ENCODE measurements around the gene HCN3. TPM values are rescaled to one million over a fixed set of nuclear protein-coding genes. Genes with fewer than 3 reads are reported as not detected.

Gene HCN3
- total and polyA plus RNA-seq, 2 of the 13 experiments (the other 11 are each of a cell fraction or from before 2014, with no cell fraction given) = 2.4 to 10.2 TPM

DNA sequence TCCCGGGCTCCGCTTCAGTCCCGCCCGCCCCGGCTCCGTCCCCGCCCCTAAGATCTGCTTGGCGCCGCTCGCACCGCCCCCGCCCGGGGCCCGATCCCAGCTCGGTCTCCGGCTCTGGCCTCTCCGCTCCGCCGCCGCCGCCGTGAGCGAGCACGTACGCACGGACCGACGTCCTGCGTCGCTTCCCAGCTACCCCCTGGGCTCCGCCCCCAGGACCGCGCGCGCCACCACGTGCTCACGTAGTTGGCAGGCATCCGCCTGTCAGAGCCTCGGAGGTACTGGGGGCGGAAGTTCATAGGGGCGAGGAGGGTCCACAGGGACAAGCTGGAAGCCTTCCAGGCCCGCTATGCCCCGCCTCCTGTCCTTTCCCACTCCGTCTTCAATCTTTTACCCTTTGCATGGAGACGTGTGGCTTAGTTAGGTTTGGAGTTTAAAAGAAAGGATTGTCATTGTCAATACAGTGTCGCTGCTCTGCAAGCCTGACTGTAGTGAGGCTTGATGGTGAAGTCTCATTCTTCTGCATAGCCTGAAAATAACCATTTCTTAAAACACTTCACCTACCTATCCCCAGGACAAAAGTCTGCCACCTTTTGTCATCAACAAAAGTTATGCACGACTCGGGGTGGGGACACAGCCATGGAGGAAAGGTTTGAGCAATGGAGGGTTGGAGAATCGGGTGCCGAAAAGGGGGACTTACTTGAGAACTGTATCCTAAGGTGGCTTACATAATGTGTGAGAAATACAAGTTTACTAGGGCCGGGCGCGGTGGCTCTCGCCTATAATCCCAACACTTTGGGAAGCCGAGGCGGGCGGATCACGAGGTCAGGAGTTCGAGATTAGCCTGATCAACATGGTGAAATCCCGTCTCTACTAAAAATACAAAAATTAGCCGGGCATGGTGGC lies 3.7 kb upstream of the HCN3 start, which contains the start of gene CLK2 (continued):
- TF ChIP-seq ZNF383 (CRISPR knock-in tag; IDR thresholded peaks at IDR 0.05; ENCODE audit: borderline replicate concordance) = no peak
- no peak for TF ChIP-seq ZNF20 (CRISPR knock-in tag; IDR thresholded peaks at IDR 0.05)
- peak; percentile 73 for TF ChIP-seq NFYC (CRISPR knock-in tag; IDR thresholded peaks at IDR 0.05)
- TF ChIP-seq MAF1 (CRISPR knock-in tag; IDR thresholded peaks at IDR 0.05; ENCODE audit: borderline replicate concordance) = no peak
- no peak for TF ChIP-seq TCF7 (IDR thresholded peaks at IDR 0.05; ENCODE audit: low read depth)
- no peak for TF ChIP-seq HNRNPH1 (optimal IDR thresholded peaks at IDR 0.05; ENCODE audit: low read depth, low read length)
- TF ChIP-seq CCDC6 (CRISPR knock-in tag; IDR thresholded peaks at IDR 0.05) = no peak; the same call in 1 of the 2 replicates
- no peak; the same call in 1 of the 2 replicates for TF ChIP-seq HNF4G (IDR thresholded peaks at IDR 0.05; ENCODE audit: borderline replicate concordance, low read depth, low read length)
- TF ChIP-seq HNF4G (CRISPR knock-in tag; IDR thresholded peaks at IDR 0.05; ENCODE audit: borderline replicate concordance, low read depth) = no peak
- TF ChIP-seq HNF1A (IDR thresholded peaks at IDR 0.05; ENCODE audit: low read depth) = no peak
- peak; percentile 71; the same call in 1 of the 2 replicates for TF ChIP-seq HNF1A (CRISPR knock-in tag; IDR thresholded peaks at IDR 0.05; ENCODE audit: borderline replicate concordance)
- no peak for TF ChIP-seq ZFP36 (IDR thresholded peaks at IDR 0.05; ENCODE audit: borderline replicate concordance, low read depth, low read length, partially characterized antibody)
- no peak; the same call in 1 of the 2 replicates for TF ChIP-seq NRL (CRISPR knock-in tag; IDR thresholded peaks at IDR 0.05; ENCODE audit: borderline replicate concordance)
- no peak for TF ChIP-seq ZNF484 (CRISPR knock-in tag; IDR thresholded peaks at IDR 0.05; ENCODE audit: borderline replicate concordance, low read depth)
- no peak for TF ChIP-seq BRD4 (CRISPR knock-in tag; IDR thresholded peaks at IDR 0.05)
- no peak; a peak in 1 of 4 replicates for TF ChIP-seq KLF16 (CRISPR knock-in tag; IDR thresholded peaks at IDR 0.05)
- TF ChIP-seq ZBTB46 (CRISPR knock-in tag; IDR thresholded peaks at IDR 0.05; ENCODE audit: borderline replicate concordance) = no peak
- TF ChIP-seq, protein P1, sequence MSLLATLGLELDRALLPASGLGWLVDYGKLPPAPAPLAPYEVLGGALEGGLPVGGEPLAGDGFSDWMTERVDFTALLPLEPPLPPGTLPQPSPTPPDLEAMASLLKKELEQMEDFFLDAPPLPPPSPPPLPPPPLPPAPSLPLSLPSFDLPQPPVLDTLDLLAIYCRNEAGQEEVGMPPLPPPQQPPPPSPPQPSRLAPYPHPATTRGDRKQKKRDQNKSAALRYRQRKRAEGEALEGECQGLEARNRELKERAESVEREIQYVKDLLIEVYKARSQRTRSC (CRISPR knock-in tag; IDR thresholded peaks at IDR 0.05; ENCODE audit: low read depth) = no peak
- peak; percentile 1 for TF ChIP-seq YY1 (IDR thresholded peaks at IDR 0.05; ENCODE audit: insufficient read depth, insufficient replicate concordance, low read depth, low read length)
- no peak for TF ChIP-seq RFX3 (CRISPR knock-in tag; IDR thresholded peaks at IDR 0.05)
- TF ChIP-seq, protein P2, sequence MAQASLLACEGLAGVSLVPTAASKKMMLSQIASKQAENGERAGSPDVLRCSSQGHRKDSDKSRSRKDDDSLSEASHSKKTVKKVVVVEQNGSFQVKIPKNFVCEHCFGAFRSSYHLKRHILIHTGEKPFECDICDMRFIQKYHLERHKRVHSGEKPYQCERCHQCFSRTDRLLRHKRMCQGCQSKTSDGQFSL (CRISPR knock-in tag; IDR thresholded peaks at IDR 0.05) = no peak
- peak; percentile 51 for TF ChIP-seq BHLHE40 (IDR thresholded peaks at IDR 0.05; ENCODE audit: low read length)
